HepG2 (cell line): ENCODE data around the gene CAMK2D. TPM values are rescaled to one million over a fixed set of nuclear protein-coding genes. Genes with fewer than 3 reads are reported as not detected.

Source experiments
- DMTF1 ChIP-seq: sonication (generic); formaldehyde crosslinking; IDR thresholded peaks from 2 replicates; pipeline ENCODE4 v1.4.0; 2020; ENCODE audit warnings: mild to moderate bottlenecking, missing genetic modification reagents
- ELF3 ChIP-seq: IDR thresholded peaks from 2 replicates; pipeline ENCODE4 v1.6.1; 2016; ENCODE audit warnings: missing genetic modification reagents, missing compliant biosample characterization
- PATZ1 ChIP-seq: sonication (generic); formaldehyde crosslinking; IDR thresholded peaks from 2 replicates; pipeline ENCODE4 v1.4.0; 2020; ENCODE audit warnings: missing genetic modification reagents
- PHF21A ChIP-seq: sonication (generic); formaldehyde crosslinking; IDR thresholded peaks from 2 replicates; pipeline ENCODE4 v1.5.0; 2020; ENCODE audit warnings: mild to moderate bottlenecking, missing genetic modification reagents
- PRDM10 ChIP-seq: sonication (generic); formaldehyde crosslinking; IDR thresholded peaks from 2 replicates; pipeline ENCODE4 v1.4.0; 2020; ENCODE audit warnings: low read depth, missing genetic modification reagents
- PRDM4 ChIP-seq: sonication (generic); formaldehyde crosslinking; IDR thresholded peaks from 2 replicates; pipeline ENCODE4 v1.9.0; 2021; ENCODE audit warnings: missing genetic modification reagents, borderline replicate concordance
- RBM22 ChIP-seq: fragments of 200-400 bp; formaldehyde crosslinking; optimal IDR thresholded peaks from 2 replicates; pipeline ENCODE3; 2017; ENCODE audit warnings: mild to moderate bottlenecking, low read length, moderate library complexity
- REL ChIP-seq: sonication (generic); formaldehyde crosslinking; conservative IDR thresholded peaks from 2 replicates; pipeline ENCODE4 v1.8.0; 2022; ENCODE audit warnings: mild to moderate bottlenecking, missing genetic modification reagents, moderate library complexity
- SNAI1 ChIP-seq: sonication (generic); formaldehyde crosslinking; IDR thresholded peaks from 2 replicates; pipeline ENCODE4 v1.5.0; 2020; ENCODE audit warnings: mild to moderate bottlenecking, missing genetic modification reagents, borderline replicate concordance
- TEF ChIP-seq: sonication (generic); formaldehyde crosslinking; IDR thresholded peaks from 2 replicates; pipeline ENCODE4 v1.5.0; 2020; ENCODE audit warnings: missing genetic modification reagents
- YY1 ChIP-seq: IDR thresholded peaks from 2 replicates; pipeline ENCODE4 v1.6.1; 2011; ENCODE audit warnings: low read length, low read depth, moderate library complexity, mild to moderate bottlenecking; ENCODE audit not compliant: insufficient read depth, insufficient replicate concordance
- ZFAT ChIP-seq: sonication (generic); formaldehyde crosslinking; conservative IDR thresholded peaks from 2 replicates; pipeline ENCODE4 v1.8.1; 2023; ENCODE audit warnings: missing genetic modification reagents, inconsistent platforms
- ZNF234 ChIP-seq: sonication (generic); formaldehyde crosslinking; conservative IDR thresholded peaks from 2 replicates; pipeline ENCODE4 v1.5.1; 2020; ENCODE audit warnings: mild to moderate bottlenecking, missing genetic modification reagents
- ZNF264 ChIP-seq: sonication (generic); formaldehyde crosslinking; IDR thresholded peaks from 2 replicates; pipeline ENCODE4 v1.4.0; 2020; ENCODE audit warnings: missing genetic modification reagents
- ZNF274 ChIP-seq: sonication (generic); formaldehyde crosslinking; IDR thresholded peaks from 2 replicates; pipeline ENCODE4 v1.5.1; 2020; ENCODE audit warnings: mild to moderate bottlenecking, missing genetic modification reagents
- ZNF674 ChIP-seq: sonication (generic); formaldehyde crosslinking; IDR thresholded peaks from 2 replicates; pipeline ENCODE4 v1.5.0; 2020; ENCODE audit warnings: low read depth, mild to moderate bottlenecking, missing genetic modification reagents
- ZNF879 ChIP-seq: sonication (generic); formaldehyde crosslinking; IDR thresholded peaks from 2 replicates; pipeline ENCODE4 v1.8.1; 2023; ENCODE audit warnings: missing genetic modification reagents
- polyA plus RNA-seq, 8 experiments: library from polyadenylated mRNA; depleted of rRNA in 3 of 8; stranded (reverse) in 7 of 8; unstranded in 1 of 8; fragments of >200 nt; fragmentation: Illumina TruSeq in 4 of 8; extraction: Trizol in 4 of 8; gene quantifications; 2 replicates each; pipeline versions ENCODE4 v1.2.1 to v1.2.3, GENCODE V29; 2011 to 2016; ENCODE audit warnings: low read depth in 4 of 8, missing spikeins in 1 of 8, mixed read lengths in 1 of 8; ENCODE audit not compliant: insufficient read depth in 1 of 8
- total RNA-seq, 5 experiments: library from RNA; depleted of rRNA; stranded (reverse); fragments of >200 nt; fragmentation: Illumina TruSeq; extraction: Trizol; gene quantifications; 2 replicates each; pipeline ENCODE4 v1.2.3, GENCODE V29; 2016; ENCODE audit warnings: low read depth in 1 of 5

The CAMK2D gene
- total and polyA plus RNA-seq, 2 of the 13 experiments (the other 11 are each of a cell fraction or from before 2014, with no cell fraction given) = 18.0 to 65.4 TPM

- TF ChIP-seq TEF (no peak), ZNF264 (CRISPR knock-in tag) (peak; percentile 97), ELF3 (CRISPR knock-in tag) (peak; percentile 79), PRDM4 (no peak), PHF21A (CRISPR knock-in tag) (no peak), ZNF879 (CRISPR knock-in tag) (no peak), SNAI1 (CRISPR knock-in tag) (no peak), ZNF674 (CRISPR knock-in tag) (no peak), ZNF234 (CRISPR knock-in tag) (no peak), REL (no peak), ZFAT (CRISPR knock-in tag) (no peak), PRDM10 (no peak), DMTF1 (CRISPR knock-in tag) (no peak), ZNF274 (CRISPR knock-in tag) (no peak), RBM22 (no peak), PATZ1 (CRISPR knock-in tag) (no peak), YY1 (no peak)
Measured at GRCh38 chr4:113784497-113785250, 23.1 kb upstream of the CAMK2D start (continued).
